HG03039 (cell line): Measurements from ENCODE around the gene OPALIN.

ENCODE experiments used
- ATAC-seq: cut with Tn5 transposase; IDR thresholded peaks from one replicate; pipeline ENCODE4 v1.9.1; 2021; ENCODE audit warnings: mild to moderate bottlenecking, moderate library complexity; ENCODE audit not compliant: unreplicated experiment

The OPALIN gene

GRCh38 chr10:96374639-96374984 is 15.8 kb upstream of the OPALIN start:
- ATAC-seq: no peak

GRCh38 chr10:96374004-96374403 is 15.2 kb upstream of the OPALIN start:
- ATAC-seq: no peak

- ATAC-seq: no peak
Measured at GRCh38 chr10:96371356-96371755, 12.6 kb upstream of the OPALIN start.

GRCh38 chr10:96370584-96371157 is 11.9 kb upstream of the OPALIN start:
- ATAC-seq: no peak

- no peak for ATAC-seq
Measured at GRCh38 chr10:96369890-96370583, 11.2 kb upstream of the OPALIN start.

GRCh38 chr10:96368971-96369370 is 10.2 kb upstream of the OPALIN start:
- ATAC-seq: no peak

GRCh38 chr10:96367470-96367869 is 8.7 kb upstream of the OPALIN start:
- no peak for ATAC-seq

- ATAC-seq: no peak
Measured at GRCh38 chr10:96366508-96366907, 7.7 kb upstream of the OPALIN start.

- ATAC-seq: no peak
Measured at GRCh38 chr10:96365571-96365970, 6.8 kb upstream of the OPALIN start.

- no peak for ATAC-seq
Measured at GRCh38 chr10:96360766-96361165, 2.0 kb upstream of the OPALIN start.

GRCh38 chr10:96360331-96360730 is 1.5 kb upstream of the OPALIN start:
- no peak for ATAC-seq

GRCh38 chr10:96359616-96360015 is 814 bp upstream of the OPALIN start:
- no peak for ATAC-seq

GRCh38 chr10:96357038-96357620 is 1.7 kb downstream of the OPALIN start:
- no peak for ATAC-seq

- no peak for ATAC-seq
Measured at GRCh38 chr10:96352582-96352981, 6.2 kb downstream of the OPALIN start.

GRCh38 chr10:96352027-96352426 is 6.8 kb downstream of the OPALIN start:
- ATAC-seq: no peak

- no peak for ATAC-seq
Measured at GRCh38 chr10:96346295-96346694, 12.5 kb downstream of the OPALIN start.

GRCh38 chr10:96345222-96345621 is 13.6 kb downstream of the OPALIN start:
- no peak for ATAC-seq

- ATAC-seq: no peak
Measured at GRCh38 chr10:96344178-96344577, 14.6 kb downstream of the OPALIN start.

- no peak for ATAC-seq
Measured at GRCh38 chr10:96342402-96342801, 16.4 kb downstream of the OPALIN start.

GRCh38 chr10:96341219-96342182 is 17.3 kb downstream of the OPALIN start:
- no peak for ATAC-seq
